ENCODE data around the gene FDXR. TPM values are rescaled to one million over a fixed set of nuclear protein-coding genes. Genes with fewer than 3 reads are reported as not detected.
A peak's percentile ranks its signal among the peaks of the same experiment; 100 is the strongest.

FDXR gene
- total RNA-seq, 2 donors from 2014 or later, result 13.0 to 17.0 TPM

DNA sequence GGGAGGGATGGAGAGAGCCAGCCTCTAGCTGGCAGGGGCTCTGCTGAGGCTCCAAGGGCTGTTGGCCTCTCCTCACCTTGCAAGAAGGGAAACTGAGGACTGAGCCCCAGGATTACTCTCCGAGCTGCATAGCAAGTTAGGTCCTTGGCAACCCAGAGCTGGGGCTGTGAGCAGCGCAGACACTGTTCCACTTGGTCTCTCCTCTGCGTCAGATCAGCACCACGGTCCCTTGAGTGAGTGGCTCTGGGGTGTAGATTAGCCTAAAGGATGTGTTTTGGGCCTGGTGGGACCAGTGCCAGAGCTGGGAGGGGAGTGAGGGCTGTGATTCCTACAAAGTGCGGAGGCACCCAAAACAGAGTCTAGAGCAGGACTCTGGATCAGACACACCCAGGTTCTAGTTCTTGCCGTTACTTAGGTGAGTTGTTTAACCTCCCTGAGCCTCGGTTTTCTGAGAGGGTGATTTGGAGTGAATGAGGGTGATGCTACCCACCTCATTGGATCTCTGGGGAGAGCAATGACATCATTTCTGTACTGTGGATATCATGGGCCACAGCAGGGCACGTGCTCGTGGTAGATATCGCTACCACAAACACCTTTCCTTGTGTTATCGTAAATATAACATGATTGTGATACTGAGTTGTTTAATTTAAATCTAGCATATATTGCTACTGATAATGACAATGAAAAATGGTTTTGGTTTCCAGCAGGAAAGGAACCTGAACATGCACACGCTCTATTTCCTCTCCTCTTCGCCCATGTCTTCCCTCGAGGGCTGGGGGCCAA lies 28.8 kb upstream of the FDXR start:
- intact Hi-C loops (cut with DNase I, micrococcal nuclease), result no loop called here
- ATAC-seq (no peak), DNase-seq (no peak)

DNA sequence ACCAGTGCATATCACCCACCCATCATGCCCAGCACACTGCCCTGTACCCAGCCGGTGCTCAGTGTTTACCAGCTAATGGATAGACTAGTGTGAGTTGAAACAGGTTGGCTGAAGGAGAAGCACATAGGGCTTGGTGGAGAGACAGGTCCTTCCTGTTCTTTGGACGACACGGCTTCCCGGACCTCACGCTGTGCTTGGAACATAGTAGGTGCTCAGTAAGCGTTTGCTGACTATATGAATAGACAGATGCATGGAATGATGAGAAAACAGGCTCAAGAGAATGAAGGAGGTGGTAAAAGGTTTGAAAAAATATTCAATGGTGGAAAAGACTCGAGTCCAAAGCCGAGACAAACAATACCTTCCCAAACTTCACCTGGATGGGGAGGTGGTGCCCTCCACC lies 27.4 kb upstream of the FDXR start:
- ATAC-seq, result no peak
- intact Hi-C loops (cut with DNase I, micrococcal nuclease), result no loop called here
- no peak for DNase-seq

DNA sequence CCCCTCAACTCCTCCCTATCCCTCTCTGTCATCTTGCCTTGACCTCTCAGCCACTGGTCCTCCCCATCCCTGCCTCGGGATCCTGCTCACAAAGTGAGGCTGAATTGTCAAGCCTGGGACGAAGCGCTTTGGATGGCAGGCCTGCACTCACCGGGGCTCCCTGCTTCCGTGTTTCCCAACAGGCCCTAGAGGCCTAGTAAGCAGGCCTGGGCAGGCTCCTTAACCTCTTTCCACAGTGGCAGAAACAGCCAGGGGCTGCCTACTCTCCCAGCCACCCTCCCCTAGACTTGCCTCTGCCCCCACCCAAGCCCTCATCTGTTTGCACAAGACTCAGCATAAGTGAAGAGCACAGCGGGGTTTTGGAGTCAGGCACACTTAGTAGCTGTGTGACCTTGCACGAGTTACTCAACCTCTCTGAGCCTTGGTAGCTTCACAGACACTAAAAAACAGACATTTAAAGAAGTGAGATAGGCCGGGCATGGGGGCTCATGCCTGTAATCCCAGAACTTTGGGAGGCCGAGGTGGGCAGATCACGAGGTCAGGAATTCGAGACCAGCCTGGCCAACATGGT lies 25.7 kb upstream of the FDXR start:
- ATAC-seq (no peak), DNase-seq (no peak)
- intact Hi-C loops (cut with DNase I, micrococcal nuclease), result no loop called here

DNA sequence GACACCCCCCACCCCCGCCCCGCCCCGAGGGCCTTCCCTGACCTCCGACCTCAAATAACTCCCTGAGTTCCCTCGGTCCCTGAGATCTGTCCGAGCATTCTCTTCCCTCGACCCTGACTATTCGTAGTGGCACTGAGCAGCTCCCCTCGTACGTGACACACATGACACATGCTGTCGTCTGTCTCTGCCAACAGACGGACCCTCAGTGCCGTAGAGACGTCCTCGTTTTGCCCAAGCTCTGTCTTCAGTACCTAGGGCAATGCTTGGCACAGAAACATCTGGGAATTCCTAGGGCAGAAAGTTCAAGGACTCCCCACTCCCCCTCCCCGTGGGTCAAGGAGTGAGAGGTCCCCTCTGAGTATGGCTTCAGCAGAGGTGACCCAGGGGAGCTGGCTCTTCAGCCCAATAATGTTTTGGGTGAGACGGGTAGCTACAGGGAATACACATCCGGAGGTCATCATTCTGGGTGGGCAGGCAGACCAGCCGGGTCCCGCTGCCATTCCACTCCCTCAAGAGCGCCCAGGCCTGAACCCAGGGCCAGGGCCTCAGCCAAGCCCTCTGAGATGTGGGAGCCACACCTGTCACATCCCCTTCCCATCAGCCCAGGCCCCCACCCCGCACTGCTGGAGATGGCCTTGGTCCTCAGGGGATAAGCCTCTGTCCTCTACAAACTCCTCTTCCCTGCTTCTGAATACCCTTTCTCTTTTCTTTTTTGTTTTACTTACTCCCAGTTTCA lies 21.3 kb upstream of the FDXR start:
- ATAC-seq, result no peak
- intact Hi-C loops (cut with DNase I, micrococcal nuclease), result no loop called here
- no peak for DNase-seq

DNA sequence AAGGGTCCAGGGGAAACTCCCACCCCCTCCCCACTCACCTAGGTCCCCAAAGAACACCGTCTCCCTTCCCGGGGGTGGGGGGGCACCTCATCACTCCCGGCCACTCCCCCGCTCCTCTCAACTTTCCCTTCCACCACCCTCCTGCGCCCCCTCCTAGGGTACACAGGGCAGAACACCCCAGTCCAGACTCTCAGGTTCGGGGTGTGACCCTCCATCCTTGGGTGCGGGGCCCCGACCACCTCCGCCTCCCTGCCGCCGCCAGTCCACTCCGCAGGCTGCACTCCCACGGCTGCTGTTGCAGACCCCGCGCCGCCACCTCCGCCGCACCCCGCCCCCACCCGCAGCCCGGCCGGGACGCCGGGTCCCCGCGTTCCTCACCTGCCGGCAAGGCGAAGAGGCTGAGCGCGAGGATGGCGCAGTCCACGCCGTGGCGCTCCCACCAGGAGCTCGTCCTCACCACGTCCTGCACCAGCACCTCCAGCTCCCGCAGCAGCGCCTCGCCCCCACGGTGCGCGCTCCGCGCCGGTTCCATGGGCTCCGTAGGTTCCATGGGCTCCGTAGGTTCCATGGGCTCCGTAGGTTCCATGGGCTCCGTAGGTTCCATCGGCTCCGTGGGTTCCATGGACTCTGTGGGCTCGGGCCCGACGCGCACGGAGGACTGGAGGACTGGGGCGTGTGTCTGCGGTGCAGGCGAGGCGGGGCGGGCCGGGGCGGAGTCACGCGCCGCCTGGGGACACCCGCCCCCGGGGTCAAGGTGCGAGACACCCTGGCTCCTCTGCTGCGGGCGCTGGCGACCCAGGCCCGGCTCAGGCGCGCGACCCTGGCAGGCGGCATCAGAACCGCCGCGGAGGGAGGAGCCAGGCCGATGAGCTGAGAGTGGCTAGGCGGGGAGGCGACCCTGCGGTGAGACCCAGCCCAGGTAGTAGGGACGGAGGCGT lies 20.4 kb upstream of the FDXR start, which contains the start of gene FADS6:
TSS of gene FADS6 (minus strand) at position 660 of the 938 bp plus-strand sequence. CDS start at position 622, 38 bp downstream.
- peak in 1 of 2 donors; percentile 41 for DNase-seq
- intact Hi-C loops (cut with DNase I, micrococcal nuclease), result no loop called here
- peak; percentile 93 for ATAC-seq

DNA sequence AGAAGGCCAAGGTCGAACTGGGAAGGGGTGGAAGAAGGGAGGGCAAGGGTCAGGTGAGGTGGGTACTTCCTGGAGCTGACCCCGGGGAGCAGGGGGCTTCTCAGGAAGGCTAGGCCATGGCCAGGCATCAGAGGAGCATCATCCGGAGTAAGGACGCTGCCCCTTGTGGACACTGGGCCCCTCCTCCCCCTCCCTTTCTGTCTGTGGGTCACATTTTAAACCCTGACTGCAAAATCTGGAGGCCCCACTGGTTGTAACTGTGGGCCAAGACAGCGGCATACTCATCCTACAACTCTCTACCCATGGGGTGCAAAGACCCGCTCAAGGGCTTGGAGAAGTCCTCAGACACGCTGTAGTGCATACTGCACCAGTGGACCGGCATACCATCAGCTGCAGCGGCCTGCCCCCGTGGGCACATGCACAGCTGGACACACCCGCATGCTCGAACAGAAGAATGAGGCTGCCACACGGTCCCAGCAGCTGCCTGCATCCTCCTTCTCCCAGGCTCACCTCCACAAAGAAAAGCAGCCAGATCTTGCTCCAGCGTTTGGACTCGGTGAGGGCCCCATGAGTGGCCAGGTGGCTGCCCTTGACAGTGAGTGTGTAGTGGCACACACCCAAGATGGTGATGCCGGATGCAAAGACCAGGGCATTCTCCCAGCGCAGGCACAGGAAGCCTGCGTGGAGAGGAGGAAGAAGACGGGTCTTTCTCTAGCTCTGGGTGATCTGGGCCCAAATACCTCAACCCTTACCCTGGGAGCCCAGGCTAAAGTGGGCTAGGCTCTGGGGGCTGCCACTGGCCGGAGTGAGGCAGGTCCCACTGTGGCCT lies 19.4 kb upstream of the FDXR start:
- DNase-seq, result no peak
- intact Hi-C loops (cut with DNase I, micrococcal nuclease), result no loop called here
- ATAC-seq, result no peak

DNA sequence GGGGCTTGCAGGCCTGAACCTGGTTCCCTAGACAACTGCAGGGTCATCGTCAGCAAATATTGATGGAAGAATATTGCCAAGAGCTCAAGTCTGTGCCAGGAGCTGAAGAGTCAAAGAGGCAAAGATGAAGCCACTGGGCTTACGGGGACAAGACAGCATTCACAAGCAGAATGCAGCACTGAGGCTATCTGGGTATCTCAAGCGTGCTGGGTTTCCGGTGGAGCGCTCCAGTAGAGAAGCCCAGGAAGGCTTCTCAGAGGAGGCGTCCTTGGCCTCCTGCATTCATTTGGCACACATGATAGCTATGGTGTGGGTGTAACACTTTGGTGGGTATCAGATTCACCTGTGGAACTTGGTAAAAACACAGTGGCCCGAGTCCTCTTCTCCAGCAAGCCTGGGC lies 17.8 kb upstream of the FDXR start:
- intact Hi-C loops (cut with DNase I, micrococcal nuclease), result no loop called here
- DNase-seq, result no peak
- ATAC-seq, result no peak

DNA sequence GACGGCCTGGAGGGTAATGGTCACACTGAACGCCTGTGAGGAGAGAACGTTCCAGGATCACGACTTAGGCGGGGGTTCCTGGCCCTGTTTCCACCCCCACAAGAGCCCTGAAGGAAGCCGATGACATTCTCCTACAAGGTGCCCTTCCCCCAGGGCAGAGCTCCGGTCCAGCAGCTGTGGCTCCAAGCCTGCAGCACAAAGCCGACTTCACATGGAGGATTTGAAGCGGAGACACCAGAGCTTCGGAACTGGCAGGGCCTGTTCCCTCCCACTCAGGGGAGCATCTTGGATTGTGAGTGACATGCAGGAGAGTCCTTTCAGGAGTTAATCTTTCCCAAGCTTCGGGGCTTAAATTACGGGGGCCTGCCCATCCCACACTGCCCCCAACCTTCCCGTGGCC lies 15.7 kb upstream of the FDXR start:
- no peak for ATAC-seq
- DNase-seq, result no peak
- intact Hi-C loops (cut with DNase I, micrococcal nuclease), result no loop called here

DNA sequence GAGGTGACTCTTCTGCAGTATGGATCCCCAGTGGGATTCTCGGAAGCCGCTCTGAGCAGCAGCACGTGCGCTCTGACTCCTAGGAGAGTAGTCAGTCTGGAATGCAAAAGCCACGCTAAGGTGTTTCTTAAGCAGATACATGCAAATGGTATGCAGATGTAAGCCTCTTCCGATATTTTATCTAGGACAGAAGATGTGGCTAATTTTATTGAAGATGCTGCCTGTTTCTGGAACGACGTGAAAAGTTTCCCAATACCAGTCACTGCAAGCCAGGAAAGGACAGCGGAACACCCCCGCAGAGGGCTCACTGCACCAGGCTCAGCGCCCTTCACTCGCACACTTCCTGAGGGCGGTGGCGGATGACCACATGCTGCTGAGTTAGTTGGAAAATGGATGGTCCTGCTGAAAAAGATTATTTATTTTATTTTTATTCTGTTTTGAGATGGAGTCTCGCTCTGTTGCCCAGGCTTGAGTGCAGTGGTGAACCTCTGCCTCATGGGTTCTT lies 10.5 kb upstream of the FDXR start:
- DNase-seq (no peak), ATAC-seq (no peak)
- intact Hi-C loops (cut with DNase I, micrococcal nuclease), result no loop called here

DNA sequence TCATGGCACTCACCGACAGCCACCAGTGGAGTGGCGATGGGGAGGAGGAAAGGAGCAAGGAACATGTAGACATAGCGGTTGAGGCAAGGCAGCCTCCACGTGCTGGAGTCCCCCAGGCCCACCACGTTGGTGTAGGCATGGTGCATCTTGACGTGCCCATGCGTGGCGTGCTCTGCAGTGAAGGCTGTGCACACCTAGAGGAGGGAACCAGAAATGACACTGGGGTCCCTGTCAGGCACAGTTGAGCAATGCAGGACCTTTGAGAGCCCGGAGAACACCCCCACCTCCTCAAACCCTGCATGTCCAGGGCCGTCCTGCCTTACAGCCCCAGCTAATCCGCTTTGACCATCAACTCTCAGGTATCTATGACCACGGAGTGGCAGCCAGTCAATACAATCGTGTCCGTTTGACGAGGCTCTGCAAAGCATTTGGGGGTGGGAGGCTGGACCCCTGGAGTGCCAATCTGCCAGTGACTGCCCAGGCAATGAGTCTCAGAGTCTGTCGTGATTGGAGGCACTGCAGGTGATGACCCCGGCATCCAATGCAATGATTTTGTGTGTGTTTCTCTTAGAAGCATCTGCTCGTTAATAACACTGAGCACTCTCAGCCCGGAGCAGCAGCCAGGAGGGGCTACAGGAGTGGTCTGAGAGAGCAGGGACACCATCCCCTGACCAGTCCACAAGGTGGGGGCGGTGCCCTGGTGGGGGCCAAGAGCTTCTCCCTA lies 9.9 kb upstream of the FDXR start:
- intact Hi-C loops (cut with DNase I, micrococcal nuclease), result no loop called here
- ATAC-seq (no peak), DNase-seq (no peak)

DNA sequence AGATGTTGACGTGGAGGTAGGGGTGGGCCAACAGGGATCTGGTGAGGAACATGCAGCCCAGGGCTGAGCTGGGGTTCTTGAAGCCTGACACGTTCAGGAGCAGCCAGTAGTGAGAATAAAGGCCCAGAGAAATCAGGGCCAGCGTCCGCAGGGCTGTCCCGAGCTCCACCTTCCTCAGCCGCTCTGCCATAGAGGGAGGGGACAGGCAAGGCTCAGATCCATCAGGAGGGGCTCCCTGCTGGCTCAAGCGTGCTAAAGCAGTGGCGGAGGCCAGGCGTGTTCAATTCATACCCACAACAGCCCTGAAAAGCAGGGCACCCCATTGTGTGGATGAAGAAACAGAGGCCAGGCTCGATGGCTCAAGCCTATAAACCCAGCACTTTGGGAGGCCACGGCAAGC lies 8.3 kb upstream of the FDXR start:
- DNase-seq (no peak), ATAC-seq (no peak)
- intact Hi-C loops (cut with DNase I, micrococcal nuclease), result no loop called here

DNA sequence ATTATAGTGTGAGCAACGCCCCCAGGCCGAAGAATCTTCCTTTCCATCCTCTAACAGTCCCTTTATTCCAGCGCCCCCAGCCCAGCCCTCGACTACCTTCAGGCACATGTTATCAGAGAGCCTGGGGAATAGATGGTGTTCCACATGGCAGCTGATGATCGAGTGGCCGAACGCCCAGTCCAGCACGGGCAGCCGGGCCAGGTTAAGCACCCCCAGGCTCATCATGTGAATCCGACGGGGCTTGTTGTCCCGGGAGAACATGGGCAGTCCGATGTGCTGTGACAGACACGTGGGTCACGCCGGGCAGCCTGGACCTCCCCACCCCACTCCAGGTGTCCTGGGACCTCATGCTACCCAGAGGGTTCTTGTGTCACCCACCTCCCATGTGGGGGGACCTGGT lies 6.5 kb upstream of the FDXR start:
- DNase-seq (no peak), ATAC-seq (no peak)
- intact Hi-C loops (cut with DNase I, micrococcal nuclease), result no loop called here

DNA sequence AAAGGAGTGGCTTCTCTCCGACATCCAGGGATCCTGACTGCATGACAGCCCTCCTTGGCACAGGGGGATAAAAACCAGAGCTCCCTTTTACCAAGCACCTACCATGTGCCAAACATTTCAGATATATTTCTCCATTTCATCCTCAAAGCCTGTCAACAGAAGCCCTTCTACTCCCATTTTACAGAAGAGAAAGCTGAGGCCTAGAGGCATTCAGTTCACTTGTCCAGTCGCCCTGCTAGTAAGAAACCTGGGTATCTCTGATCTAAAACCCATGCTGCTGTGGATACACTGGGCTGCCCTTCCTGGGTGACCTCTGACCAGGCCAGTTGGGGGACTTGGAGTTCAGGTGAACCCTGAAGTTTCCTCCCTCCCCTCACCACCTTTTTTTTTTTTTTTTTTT lies 5.9 kb upstream of the FDXR start:
- intact Hi-C loops (cut with DNase I, micrococcal nuclease), result no loop called here
- no peak for ATAC-seq
- no peak for DNase-seq

DNA sequence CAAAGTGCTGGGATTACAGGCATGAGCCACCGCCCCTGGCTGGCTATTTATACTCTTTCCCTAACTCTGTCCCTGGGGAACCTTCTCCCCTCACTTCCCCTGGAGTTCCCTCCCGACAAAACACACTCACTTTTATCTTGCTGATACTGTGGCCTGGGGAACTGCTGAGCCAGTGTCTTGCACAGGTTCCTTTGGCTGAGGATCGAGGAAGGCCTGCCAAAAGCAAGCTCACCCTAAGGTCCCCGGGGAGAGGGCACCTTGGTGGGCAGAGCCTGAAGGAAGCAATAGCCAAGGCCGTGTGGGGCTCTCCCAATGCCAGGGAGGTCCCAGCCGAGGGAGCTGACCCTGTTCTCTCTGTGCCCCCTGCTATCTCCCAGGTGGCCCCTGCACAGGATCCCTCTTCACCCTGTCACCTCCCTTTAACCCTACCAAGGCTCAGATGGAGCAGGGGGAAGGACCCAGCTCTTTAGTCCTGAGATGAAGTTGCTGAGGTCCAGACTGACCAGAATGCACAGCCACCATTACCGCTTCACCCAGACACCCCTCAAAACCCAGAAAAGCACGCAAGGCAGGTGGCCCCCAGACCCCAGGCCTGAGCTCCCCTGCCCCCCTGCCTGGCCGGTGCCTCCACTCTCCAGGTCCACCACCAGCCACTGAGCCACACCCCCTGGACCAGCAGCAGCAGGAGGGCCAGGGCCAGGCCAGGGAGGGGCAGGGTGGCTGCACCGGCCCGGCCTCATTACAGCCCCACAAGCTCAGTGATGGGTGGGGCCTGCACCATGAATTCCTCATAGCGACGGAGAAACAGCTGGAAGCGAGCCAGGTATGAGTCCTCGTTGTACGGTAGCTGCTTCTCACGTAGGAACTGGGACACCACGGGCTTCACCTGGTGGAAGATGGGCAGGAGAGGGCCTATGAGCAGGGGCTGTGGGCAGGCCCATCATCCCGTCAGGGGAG lies 5.1 kb upstream of the FDXR start:
- intact Hi-C loops (cut with DNase I, micrococcal nuclease), result no loop called here
- ATAC-seq (peak; percentile 82), DNase-seq (peak; percentile 87 to 88)

DNA sequence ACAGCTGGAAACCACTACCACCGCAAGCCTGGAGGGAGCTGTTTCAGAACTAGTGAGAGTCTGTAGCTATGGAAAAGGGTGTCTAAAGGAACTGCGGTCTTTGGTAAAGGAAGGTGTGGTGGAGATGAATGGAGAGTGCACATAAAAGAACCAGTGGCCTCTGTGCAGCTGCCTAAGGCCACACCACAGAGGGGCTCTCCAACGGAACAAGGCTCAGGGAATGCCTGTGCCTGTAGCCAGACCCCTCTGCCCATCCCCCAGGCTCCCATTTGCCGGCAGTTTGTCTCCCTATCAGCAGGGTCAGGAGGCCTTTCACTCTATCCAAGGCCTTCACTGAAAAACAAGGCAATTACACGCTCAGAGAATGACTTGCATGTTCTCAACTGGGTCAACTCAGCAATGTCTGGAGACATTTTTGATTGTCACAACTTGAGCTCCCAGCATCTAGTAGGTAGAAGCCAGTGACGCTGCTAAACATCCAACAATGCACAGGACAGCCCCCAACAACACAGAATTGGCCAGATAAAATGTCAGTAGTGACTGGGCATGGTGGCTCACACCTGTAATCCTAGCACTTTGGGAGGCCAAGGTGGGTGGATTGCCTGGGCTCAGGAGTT lies 3.3 kb upstream of the FDXR start:
- ATAC-seq (no peak), DNase-seq (no peak)
- intact Hi-C loops (cut with DNase I, micrococcal nuclease), result no loop called here
